GM23248 (cell line): ENCODE measurements around the gene UBE3B.

Experiments used
- EZH2 ChIP-seq: fragments of 200-600 bp; sonication (generic); IDR thresholded peaks from 2 replicates; pipeline ENCODE4 v1.6.1; 2018; ENCODE audit warnings: antibody characterized with exemption, mild to moderate bottlenecking; ENCODE audit not compliant: insufficient read depth, poor library complexity, severe bottlenecking
- EZH2phosphoT487 ChIP-seq: fragments of 200-600 bp; sonication (generic); IDR thresholded peaks from 2 replicates; pipeline ENCODE4 v1.6.1; 2018; ENCODE audit warnings: antibody characterized with exemption, moderate library complexity, mild to moderate bottlenecking, low read depth; ENCODE audit not compliant: insufficient read depth

DNA sequence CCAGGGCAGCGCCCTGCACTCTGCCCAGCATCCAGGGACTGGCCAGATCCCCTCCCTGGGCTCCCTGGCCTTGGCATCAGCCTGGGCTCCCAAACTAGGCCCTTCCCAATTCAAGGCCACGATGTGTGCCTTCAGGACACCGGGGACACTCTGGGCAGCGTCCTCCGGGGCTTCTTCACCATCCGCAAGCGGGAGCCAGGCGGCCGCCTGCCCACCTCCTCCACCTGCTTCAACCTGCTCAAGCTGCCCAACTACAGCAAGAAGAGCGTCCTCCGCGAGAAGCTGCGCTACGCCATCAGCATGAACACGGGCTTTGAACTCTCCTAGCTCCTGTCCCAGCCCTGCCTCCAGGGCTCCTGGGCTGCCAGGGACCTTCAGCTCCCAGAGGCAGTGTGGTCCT is 57.0 kb downstream of the UBE3B start:
- TF ChIP-seq EZH2 (no peak), EZH2phosphoT487 (no peak)
